Epithelial cell of proximal tubule (primary cell): ENCODE results near the gene ARHGEF1. TPM values are rescaled to one million over a fixed set of nuclear protein-coding genes. Genes with fewer than 3 reads are reported as not detected.

Source experiments
- DNase-seq: peaks from one replicate; pipeline ENCODE4 v3.0.0-alpha.2; 2011; ENCODE audit warnings: low read depth
- H3K4me3 ChIP-seq: 2 replicates; pipeline ENCODE4 v1.5.1; 2011; ENCODE audit warnings: low read depth, mild to moderate bottlenecking, low read length
- CTCF ChIP-seq: conservative IDR thresholded peaks from 2 replicates; pipeline ENCODE4 v1.5.1; 2012; ENCODE audit warnings: low read depth, mild to moderate bottlenecking, low read length
- total RNA-seq: library from RNA; depleted of rRNA; stranded (reverse); fragments of >200 nt; gene quantifications from 2 replicates; pipeline ENCODE4 v1.2.3, GENCODE V29; 2015

Gene ARHGEF1
- total RNA-seq, 1 donor from 2014 or later: 65.9 TPM

DNA sequence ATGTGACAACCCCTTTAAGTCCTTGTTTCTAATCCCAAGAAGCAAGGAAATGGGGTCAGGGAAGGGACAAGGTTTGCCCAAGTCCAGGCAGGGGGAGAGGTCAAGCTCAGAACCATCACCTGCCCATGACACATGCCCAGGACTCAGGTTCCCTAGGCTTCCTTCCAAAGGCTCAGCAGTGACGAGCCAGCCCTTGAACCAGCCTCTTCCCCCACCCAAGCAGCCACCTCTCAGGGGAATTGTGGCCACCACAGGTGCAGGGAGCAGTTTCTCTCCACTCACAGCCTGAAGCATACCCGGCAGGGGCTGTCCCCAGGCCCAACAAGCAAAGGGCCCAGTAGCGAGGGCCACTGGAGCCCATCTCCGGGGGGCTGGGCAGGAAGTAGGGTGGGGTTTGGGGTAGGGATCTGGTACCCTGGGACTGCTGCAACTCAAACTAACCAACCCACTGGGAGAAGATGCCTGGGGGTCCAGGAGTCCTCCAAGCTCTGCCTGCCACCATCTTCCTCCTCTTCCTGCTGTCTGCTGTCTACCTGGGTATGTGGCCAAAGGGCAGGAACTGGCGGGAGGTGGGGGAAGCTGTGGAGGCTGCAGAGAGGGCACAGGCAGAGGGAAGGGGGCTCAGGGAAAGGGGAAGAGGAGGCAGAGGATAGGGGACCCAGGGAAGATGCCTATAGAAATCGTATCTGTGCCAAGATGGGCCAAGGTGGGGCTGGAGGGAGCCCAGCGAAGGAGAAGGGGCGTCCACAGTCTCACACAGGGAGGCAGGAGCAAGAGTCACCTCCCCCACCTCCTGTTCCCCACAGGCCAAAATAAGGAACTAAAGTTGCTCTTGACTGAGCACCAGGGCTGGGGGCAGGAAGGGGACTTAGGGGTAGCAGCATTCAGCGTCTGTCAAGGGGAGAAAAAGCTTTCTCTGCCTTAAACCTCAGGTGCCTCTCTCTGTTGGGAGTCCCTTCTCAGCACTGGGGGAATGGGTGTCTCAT, 5.8 kb upstream of the ARHGEF1 start, which contains the start of gene CD79A:
Gene CD79A, plus strand, starts transcription at position 433 of the 986 bp plus-strand sequence. Its CDS starts 26 bp downstream, at position 459.
- DNase-seq: no peak
- no peak for TF ChIP-seq CTCF
- no peak within 1 kb of the TSS for H3K4me3 ChIP-seq

DNA sequence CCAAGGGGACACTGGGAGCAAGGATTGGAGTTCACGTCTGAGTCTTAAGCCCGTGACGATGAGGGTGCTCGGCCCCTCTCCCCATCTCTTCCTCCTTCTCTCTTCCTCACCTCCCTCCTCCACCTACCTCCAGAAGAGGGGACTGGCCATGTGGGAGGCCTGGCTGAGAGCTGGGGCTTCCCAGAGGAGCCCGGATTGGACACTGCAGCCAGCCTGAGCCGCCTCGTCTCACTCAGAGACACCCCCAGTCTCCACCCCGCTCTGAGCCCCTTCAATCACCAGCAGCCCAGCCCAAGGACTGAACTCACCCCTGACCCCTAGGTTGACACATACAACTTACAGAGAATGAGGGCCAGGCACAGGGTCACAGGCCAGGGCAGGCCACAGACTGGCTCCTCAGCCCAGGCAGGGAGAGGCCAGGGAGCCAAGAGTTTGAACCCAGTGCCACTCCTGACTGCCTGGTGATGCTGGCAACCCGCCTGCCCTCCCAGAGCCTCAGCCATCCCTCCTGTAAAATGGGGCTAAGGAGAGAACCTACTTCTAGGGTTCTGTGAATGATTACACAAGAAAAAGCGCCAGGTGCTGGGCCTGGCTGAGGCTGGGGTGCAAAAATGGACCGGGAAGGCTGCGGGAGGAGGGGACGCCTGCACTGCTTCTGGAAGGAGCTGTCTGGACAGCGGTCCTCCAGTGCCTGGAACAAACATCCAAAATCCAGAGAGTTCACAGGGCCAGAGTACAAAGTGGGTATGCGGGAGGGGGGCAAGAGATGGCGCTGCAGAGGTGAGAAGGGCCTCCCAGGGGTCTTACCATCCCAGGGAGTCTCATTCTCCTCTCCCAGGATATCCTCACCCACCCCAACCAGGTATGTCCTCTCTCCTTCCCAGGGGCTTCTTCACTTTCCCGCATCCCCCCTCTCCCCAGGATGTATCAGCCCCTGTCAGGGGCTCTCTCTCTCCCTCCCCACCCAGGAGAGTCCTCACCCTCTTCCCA, 4.8 kb upstream of the ARHGEF1 start:
- no peak for DNase-seq
- no peak overlapping the region for H3K4me3 ChIP-seq
- no peak for TF ChIP-seq CTCF

DNA sequence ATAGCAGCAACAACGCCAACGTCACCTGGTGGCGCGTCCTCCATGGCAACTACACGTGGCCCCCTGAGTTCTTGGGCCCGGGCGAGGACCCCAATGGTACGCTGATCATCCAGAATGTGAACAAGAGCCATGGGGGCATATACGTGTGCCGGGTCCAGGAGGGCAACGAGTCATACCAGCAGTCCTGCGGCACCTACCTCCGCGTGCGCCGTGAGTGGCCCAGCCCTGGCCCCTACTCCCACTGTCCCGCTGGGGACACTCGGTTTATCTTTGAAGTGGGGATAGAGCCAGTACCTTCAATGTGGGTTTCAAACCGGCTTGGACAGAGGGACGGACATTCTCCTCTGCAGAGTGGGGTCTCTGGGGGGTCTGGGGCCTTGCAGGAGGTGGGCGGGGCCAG, 3.9 kb upstream of the ARHGEF1 start:
- no peak for TF ChIP-seq CTCF
- no peak for DNase-seq
- no peak overlapping the region for H3K4me3 ChIP-seq

DNA sequence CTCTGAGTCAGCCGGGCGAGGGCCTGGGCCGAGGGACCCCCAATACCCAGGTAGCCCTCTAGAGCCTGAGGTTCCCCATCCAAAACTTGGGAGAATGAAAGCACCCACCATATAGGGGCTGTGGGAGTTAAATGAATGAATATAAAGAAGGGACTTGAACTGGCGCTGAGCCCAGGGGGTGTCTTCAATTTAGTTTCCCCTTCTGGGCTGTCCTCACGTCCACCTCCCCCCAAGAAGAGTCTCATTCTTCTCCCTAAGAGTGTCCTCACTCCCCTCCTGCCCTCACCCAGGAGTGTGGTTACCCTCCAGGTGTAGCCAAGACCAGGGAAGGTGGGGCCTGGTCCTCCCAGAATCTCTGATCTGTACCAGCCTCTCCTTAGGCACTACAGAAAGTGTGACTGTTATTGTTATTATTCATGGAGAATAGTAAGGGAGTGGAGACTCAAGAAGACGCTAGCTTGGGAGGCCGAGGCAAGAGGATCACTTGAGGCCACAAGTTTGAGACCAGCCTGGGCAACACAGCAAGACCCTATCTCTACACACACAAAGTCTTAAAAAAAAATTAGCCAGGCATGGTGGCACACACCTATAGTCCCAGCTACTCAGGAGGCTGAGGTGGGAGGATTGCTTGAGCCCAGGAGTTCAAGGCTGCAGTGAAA, 3.2 kb upstream of the ARHGEF1 start:
- no peak overlapping the region for H3K4me3 ChIP-seq
- no peak for DNase-seq
- TF ChIP-seq CTCF: no peak

- DNase-seq: no peak
- H3K4me3 ChIP-seq: no peak overlapping the region
- TF ChIP-seq CTCF: no peak
Observed at GRCh38 chr19:41880329-41880708, 2.7 kb upstream of the ARHGEF1 start.

DNA sequence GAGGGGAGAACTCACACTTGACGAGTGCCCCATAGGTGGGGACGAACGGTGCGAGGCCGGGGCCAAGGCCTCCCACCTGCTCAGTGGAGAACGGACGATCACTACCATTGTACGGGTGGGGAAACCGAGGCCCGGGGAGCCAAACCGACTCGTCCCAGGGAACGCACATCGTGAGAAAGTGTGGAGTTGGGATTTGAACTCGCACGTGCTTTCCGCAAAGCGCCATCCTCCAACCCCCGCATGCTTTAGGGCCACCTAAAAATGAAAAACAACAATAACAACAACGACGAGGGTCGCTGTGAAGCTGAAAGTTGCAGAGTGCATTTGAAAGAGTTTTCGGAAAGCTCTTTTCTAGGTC, 458 bp downstream of the ARHGEF1 start:
- DNase-seq: no peak
- TF ChIP-seq CTCF: no peak
- H3K4me3 ChIP-seq: peak overlapping the region; percentile 98
